Fibroblast of peridontal ligament (primary cell): ENCODE measurements around the gene EWSR1.

ENCODE experiments used
- DNase-seq: peaks from one replicate; pipeline ENCODE4 v3.0.0-alpha.2; 2010; ENCODE audit errors: extremely low read depth

The EWSR1 gene

DNA sequence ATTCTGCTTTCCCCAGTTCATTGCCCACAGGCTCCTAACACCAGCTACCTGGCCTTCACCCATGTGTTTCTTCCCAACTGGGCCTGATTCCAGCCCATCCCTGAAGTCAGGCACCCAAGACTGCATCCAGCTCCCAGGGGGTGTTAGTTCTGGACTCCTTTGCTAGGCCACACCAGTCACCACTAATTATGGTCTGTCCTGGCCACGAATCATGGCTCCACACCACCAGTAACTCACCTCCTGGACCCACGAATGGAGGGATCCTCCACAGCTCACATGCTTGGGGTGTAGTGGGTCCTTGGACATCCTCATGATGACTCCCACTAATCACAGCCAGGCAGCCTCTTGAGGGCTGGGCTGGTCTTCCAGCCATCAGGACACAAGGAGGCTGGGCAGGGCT is 51.0 kb downstream of the EWSR1 start:
- no peak for DNase-seq

DNA sequence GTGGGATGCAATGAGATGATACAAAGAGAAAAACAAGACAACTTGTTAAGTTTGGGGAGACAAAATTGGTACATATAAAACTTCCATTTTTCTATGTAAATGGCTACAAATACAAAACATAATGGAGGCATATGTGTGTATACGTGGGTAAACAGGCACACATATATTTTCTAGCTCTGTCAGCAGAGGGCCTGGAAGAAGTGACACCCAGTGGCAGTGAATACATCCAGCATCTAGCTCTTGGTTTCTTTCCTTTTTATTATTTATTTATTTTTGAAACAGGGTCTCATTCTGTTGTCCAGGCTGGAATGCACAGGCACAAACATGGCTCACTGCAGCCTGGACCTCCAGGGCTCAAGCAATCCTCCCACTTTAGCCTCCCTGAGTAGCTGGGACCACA is 52.5 kb downstream of the EWSR1 start:
- DNase-seq: no peak

DNA sequence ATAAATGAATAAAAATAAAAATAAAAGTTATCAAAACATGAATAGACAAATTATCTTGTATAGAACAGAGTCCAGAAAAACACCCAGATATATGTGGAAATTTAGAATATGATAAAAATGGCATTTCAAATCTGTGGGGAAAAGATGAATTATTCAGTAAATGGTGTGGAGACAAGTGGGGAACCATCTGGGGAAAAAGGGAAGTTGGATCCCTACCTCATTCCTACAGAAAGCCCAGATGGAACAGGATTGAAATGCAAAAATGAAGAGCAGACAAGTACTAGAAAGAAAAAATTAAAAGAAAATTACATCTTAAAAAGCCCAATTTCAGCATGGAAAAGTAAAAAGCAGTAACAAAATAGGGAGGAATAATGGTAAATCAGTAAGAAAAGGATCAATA is 55.6 kb downstream of the EWSR1 start:
- DNase-seq: no peak

DNA sequence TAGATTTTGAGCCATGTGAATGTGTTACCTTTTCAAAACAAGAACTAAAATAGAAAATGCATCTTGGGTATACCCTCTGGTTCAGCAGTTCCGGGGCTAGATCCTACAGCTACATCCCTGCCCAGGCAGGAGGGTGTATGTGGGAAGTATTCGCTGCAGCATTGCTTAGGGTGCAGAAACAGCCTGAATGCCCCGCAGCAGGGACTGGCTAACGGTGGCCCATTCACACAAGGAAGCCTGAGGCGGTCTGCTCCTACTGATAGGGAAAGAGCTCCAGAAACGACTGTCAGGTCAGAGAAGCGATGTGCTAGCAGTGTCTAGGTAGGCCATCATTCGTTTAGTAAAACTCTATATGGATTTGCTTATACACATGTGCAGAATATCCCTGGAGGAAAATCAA is 57.3 kb downstream of the EWSR1 start:
- no peak for DNase-seq

DNA sequence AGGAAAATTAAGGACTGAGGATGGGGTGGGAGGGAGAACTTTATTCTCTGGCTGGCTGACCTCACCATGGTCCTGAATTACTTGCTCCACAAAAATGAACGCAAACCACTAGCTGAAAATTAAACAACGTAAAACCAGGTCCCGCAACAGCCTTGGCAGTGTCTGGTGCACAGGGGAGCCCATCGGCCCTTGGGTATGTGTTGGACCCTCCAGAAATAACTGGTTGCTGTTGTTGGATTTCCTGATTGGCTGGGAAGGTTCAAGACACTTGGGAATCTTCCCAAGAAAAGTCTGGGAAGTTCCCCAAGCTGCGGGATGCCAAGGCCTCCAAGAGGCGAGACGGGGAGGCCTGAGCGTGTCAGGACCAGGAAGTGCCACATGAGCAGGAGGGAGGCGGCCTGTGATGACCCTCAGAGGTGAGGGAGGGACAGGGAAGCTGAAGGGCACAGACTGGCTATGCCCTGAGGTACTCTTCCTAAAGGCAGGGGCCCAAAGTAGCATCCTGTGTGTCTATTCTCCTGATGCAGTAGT is 57.8 kb downstream of the EWSR1 start:
- DNase-seq: peak; percentile 28

DNA sequence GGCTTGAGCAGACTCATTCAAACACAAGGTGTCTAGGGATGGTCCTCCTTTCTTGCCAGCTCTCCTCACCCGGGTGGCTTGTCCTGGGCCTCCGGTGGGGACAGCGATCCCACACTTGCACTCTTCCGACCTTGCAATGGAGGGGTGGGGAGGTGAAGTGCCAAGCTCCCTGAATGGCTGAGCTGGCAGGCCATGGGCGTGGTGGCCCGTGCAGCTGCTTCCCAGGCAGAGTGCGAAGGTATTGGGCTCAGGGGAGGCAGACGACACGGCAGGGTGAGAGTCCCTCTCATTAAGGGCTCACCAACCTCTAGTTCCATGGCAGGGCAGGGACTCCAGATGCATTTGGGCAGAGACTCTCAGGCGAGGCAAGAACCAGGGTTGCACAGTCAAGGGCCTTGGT is 58.4 kb downstream of the EWSR1 start:
- DNase-seq: no peak

DNA sequence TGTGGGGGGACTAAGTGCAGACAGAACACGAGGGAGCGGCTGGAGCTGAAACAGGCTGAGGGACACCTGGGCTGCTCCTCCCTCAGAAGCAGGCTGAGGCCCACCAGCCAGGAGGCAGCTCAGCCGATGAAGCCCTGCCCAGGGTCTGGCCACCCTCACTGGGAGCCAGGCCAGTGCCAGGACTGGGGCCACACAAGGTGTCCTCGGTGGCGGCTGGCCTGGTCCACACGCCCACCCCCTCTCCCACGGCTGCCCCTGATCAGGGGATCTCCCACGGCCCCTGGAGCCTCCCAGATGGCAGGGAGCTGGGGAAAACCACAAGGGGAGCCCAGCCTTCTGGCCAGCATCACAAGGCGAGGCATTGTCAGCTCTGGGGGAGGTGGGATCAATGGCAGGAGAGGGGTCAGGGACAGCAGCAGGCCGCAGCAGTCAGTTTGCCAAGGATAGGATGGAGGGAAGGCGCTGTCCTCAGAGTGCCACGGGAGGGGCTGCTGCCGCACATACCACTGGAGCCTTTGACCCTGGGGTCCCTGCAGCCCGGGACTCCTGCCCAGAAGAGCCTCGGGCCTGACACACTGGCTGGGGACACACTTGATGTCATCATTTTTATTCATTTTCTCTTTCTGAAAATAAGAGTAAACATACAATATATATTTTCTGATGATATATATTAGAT is 59.2 kb downstream of the EWSR1 start:
- no peak for DNase-seq

DNA sequence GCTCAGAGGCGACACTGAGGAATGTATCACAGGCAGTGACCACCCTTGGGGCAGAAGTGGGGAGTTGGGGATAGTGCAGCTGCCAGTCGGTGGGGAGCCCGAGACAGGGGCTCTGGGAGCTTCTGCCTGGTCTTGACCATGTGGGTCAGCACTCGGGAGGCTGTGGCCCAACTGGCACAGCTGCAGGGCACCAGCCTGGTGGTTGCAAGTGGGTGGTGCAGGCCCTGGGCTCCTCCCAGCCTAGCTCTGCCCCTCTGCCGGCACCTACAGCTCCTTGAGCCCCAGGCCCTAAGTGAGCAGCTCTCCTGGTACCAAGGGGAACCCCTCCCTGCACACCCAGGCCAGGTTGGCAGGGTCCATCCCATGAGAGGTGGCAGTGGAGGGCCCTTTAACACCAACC is 60.0 kb downstream of the EWSR1 start:
- no peak for DNase-seq

DNA sequence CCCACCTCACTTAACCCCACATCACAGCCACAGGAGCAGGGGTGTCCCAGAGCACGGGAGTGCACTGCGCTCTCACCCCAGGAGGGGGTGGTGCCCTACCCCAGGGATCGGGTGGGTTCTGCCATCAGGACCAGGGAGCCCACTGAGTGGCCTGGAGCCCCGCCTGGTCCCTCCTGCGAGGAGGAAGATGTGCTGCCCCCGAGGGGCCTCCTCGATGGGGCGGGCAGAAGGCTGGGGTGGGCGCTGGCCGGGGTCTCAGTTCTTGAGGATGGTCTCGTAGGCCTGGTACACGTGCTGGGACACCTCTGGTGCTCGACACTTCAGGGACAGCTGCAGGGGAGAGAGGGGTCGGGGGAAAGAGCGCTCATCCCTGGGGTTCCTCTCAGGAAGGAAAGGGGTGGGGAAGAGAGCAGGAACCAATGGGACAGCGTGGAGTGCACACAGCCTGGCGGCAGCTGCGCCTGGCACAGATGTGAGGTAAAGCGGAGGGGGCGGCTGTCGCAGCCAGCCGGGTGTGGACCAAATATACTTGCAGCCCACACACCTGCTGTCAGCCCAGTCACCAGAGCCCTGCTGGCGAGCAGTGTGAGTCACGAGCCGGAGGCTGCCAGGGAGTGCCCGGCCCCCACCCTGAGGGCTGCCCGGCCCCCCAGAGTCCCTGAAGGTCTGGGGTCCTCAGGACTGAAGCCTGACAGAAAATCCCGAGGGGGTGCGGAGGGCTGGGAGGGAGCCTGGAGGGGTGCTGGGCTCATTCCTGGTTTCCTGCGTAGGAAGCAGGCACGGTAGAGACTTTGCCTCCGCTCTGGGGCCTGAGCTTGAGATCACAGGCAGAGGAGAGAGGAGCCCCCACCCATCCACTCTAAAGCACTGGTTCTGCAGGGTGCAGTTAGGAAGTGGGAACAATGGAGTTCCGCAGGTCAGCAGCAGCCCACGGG is 60.8 kb downstream of the EWSR1 start:
- DNase-seq: no peak

DNA sequence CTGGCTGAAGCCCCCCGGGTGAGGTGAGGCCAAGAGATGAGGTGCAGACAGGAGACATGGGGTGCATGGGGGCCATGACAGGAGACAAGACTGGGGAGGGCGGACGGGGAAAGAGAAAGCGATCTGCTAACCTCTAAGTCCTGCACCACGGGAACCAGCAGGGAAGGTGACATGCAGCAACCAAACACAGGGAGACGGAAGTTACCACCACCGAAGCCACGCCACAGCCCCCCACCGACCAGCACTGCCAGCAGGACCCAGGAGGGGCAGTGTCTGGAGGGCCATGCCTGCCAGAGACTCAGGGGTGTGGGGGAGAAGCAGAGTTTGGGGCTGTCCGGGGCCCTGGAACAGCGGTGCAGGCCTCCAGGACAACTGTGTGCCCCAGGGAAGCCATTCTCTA is 61.5 kb downstream of the EWSR1 start:
- no peak for DNase-seq

DNA sequence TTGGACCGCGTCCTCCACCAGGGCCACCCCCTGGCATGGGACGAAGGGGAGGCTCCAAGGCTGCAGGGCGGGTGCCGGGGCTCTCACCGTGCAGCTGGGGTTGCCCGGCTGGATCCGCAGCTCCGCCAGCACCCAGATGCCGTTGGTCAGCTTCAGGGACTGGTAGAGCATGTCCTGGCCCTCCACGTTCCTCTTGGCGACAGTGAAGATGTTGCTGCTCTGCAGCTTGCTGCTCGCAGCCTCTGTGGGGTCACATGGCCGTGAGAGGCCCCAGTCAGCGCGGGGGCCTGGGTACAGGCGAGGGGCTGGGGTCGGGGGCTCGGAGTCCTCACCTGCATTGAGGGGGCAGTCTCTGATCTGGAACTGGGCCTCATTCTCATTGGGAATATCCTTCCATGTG is 62.2 kb downstream of the EWSR1 start:
- DNase-seq: no peak

DNA sequence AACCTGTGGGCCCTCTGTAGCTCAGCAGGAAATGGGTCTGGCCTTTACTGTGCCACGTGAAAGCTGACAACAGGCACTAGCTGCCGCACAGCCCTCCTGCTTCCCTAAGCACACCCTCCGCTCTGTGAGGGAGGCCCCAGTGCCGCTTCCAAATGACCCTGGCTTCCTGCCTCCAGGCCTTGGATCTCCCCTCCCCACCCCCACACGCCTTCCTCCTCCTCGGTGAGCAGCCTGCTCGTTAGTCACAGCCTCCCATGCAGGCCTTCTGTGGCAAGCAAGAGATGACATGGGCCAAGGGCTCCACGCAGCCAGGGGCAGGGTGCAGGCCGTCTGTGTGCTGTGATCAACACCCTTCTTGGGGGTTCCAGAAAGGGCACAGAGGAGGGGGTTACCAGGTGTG is 62.7 kb downstream of the EWSR1 start:
- no peak for DNase-seq

DNA sequence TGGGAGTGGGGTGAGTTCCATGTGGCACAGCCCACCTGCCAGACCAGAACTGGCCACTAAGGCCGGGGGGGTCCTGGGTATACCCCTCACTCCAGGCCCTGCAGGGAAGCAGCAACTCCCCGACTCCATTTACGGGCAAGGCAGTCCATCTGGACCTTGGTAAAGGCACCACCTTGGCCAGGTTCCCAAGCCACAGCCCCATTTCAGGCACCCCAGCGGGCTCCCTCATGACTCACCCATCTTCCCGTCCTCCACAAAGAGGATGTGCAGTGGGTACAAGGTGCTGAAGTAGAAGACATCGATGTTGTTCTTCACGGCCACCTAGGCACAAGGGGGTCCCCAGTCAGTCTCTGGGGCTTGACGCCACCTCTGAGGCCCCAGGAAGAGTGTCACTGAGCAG is 63.1 kb downstream of the EWSR1 start:
- DNase-seq: no peak

DNA sequence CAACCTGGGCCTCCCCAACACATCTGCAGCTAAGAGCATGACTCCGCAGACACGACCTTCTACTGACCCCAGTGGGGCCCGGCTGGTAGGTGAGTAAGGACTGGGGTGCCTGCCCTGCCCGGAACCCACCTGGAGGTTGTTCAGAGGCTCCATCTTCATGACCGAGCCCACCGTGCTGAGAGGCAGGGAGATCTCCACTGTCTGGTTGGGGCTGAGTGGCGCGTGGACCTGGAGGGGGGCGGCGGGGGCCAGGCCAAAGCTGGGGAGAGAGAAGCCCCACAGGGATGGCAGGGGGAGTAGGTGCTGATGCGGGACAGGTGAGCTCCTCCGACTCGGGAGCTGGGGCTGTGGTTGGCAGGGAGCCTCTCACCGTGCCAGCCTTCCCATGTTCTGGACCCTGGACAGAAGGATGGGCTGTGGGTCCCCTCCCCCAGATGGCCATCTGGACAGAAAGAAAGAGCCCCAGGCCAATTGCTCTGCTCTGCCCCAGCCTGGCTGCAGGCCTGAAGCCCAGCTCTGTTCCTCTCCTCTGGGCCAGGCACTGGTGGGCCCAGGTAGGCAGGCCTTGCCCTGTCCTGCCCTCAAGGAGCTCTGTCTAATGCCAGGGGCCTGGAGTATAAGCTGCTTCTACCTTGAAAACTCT is 63.7 kb downstream of the EWSR1 start:
- DNase-seq: no peak

DNA sequence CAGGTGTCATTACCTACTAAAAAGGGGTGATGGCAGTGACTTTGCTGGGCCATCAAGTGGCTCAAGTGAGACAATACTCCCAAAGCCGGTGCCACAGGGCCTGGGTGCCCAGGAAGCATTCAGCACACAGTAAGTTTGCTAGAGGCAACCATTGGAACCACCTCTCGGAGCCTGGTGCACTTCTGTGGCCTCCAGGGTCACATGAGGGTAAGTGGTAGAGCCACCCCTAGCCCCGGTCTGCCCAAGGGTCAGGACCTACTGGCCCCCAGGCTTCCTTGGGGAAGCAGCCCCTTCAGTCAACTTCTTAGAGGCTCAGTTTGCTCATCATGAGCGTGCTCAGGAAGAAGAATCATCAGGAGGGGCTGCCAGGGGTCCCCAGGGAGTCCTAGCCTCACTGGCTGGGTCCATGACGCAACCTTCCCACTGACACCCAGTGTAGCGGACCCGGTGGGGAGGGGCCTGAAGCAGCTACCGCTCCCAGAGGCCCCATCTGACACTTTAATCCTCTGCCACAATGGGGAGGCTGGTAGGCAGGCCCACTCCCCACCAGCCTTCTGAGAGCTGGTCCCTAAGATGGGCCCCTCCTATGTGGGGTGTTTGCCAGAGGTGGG is 64.9 kb downstream of the EWSR1 start:
- DNase-seq: no peak

DNA sequence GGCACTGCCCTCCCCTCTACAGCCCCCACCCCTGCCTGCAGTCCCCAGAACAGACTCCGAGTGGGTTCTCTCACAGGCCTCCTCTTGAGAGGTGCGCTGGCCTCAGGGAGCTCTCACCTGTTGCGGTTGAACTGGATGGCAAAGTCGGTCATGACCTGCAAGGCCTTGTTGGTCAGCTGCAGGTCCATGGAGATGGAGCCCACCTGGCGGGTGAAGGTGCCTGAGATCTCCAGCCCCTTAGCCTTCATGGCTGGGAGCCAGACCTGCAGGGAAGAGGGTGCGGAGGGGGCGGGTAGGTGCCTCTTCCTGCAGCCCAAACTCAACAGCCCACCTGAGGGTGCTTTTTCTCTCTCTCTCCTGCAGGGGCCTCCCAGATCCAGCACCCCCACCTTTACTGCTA is 66.1 kb downstream of the EWSR1 start:
- no peak for DNase-seq

DNA sequence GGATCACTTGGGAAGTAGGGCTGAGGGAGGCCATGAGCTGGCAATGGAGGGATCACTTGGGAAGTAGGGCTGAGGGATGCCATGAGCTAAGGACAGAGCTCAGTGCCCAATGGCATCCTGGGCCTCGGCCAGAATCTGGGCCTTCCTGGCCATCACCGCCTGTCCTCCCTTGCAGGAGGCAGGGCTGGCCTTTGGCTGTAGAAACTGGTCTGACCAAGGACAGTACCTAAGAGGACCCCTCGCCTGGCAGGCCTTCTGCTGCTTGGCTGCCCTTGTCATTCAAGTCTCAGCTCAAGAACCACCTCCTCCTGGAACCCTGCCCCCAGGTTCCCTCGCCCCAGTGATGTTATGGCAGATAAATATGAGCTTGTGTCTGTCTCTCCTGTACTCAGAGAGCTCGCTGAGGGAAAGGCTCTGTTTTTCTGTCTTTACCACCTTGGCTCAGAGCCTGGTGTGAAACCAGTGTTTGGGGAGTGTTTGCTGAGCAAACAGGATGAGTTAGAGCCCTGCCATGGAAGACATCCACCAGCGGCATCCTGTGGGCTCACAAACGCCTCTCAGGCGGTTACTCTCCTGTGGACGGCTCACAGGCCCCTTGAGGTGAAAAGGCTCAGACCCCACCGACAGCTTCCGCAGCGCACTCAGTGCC is 66.8 kb downstream of the EWSR1 start:
- DNase-seq: no peak

DNA sequence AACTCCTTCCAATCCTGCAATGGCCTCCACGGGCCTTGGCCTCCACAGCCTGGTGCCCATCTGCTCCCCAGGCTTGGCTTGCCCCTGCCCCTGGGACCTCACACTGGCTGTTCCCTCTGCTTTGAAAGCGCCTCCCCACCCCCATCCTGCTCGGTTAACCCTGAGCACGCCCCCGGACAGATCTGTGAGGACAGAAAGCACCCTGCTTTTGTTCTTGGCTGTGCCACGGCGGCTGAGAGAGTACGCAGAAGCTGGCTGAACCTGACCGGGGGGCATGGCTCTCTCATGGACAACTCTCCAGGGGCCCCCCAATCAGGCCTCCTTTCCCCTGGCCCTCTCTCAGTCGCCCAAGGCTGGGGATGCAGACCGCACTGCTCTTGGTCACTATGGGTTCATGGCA is 67.6 kb downstream of the EWSR1 start:
- no peak for DNase-seq

DNA sequence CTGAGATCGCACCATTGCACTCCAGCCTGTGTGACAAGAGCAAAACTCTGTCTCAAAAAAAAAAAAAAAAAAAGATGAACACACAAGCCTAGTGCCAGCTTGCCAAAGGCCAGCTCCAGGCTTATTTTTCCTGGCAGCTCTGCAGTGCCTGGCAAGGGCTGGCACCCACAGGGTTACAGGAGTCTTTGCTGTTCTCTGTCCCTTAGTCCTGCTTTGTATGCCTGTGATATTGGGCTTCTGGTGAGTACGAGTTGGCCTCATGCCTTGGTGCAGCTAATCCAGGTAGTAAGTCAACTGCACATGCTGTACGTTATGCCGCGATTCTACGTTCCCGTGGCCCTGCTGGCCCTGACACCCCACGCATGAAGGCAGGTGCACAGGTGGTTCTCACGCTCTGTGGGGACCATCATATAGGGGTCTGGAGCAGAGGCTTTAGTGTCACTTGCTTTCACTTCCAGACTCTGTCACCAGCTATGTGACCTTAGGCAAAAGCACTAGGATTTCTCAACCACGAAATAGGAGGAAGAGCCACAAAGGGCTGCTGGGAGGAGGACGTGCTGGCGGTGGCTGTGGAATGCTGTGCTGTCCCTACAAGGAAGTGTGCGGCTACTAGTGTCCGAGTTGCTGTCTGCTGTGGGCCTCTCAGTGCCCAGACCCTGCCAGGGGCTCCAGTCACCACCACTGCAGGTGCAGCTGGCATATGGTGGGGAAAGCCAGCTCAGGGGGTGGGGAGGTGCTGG is 68.9 kb downstream of the EWSR1 start:
- no peak for DNase-seq

DNA sequence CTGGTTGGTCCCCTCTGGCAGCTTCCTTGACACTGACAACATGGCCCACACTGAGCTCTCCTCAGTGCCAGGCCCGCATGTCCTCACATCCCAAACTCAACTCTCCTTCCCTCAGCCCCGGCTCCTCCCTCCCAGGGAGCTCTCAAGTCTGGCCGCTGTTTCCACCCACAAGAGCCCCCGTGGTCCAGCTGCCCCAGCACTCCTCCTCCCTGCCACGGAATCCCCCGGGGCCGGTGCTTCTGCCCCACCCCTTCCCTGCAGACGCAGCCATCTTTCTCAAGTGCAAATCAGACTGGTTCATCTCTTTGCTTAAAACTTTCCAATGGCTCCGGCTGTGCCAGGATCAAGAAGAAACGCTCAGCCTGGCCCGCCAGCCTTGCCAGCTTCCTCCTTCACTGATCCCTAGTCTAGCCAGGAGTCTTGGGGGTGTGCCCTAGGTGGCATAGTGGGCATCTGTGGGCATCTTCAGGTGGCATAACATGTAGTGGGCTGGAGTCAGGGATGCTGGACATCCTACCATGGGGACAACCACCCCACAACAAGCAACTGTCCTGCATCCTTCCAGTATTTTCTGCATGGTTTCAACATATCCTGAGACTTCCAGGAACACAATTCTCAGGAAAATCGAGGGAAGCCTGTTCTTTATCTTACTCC is 69.7 kb downstream of the EWSR1 start:
- no peak for DNase-seq
